GM12891 (cell line): ENCODE data around the gene CAMSAP2.

Source experiments
- POLR2A ChIP-seq: IDR thresholded peaks from 2 replicates; pipeline ENCODE4 v1.6.1; 2011; ENCODE audit warnings: low read depth, low read length, control low read depth
- POLR2AphosphoS5 ChIP-seq: IDR thresholded peaks from 2 replicates; pipeline ENCODE4 v1.6.1; 2011; ENCODE audit warnings: low read depth, low read length, control low read depth
- TAF1 ChIP-seq: IDR thresholded peaks from 2 replicates; pipeline ENCODE4 v1.6.1; 2011; ENCODE audit warnings: low read depth, low read length, control low read depth

DNA sequence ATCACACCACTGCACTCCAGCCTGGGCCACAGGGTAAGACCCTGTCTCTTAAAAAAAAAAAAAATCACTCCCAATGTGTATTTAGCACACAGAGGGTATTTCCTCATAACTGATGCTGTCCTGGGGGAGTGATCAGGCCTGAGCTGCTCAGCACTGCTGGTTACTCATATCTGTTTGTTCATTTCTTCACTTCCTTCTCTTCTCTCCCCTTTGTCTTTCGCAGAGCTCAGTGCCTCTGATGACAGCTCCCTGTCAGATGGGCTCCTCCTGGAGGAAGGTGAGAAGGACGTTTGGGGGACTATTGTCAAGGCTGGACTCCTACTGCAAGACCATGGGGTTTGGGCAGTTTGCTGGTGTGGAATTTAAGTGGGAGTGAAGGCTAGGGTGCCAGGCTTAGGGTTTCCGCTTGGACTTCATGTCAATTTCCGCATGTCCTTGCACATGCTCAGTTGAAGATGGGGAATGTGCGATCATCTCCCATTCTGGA, 169.0 kb downstream of the CAMSAP2 start:
- no peak for TF ChIP-seq TAF1
- no peak for TF ChIP-seq POLR2A
- TF ChIP-seq POLR2AphosphoS5: no peak
